Transverse colon (tissue), 3 donors: ENCODE data around the gene ARAP1.

Source experiments
- EP300 ChIP-seq: sonication (generic); formaldehyde crosslinking; IDR thresholded peaks from one replicate; pipeline ENCODE4 v1.6.1; 2017; ENCODE audit warnings: antibody characterized with exemption, low read depth
- POLR2A ChIP-seq: fragments of 450-650 bp; IDR thresholded peaks from one replicate; pipeline ENCODE4 v1.6.1; 2016; ENCODE audit warnings: antibody characterized with exemption, mild to moderate bottlenecking, moderate library complexity
- TF ChIP-seq, protein P1 (sequence below), 5 experiments: fragments of 200-600 bp in 3 of 5; fragments of 450-650 bp in 2 of 5; sonication (generic) in 3 of 5; IDR thresholded peaks; 1 replicate in 2 of 5; 2 replicates in 3 of 5; pipeline ENCODE4 v1.5.1; 2016 to 2017; ENCODE audit warnings: antibody characterized with exemption in 5 of 5, inconsistent platforms in 3 of 5, mild to moderate bottlenecking in 2 of 5, moderate library complexity in 1 of 5

DNA sequence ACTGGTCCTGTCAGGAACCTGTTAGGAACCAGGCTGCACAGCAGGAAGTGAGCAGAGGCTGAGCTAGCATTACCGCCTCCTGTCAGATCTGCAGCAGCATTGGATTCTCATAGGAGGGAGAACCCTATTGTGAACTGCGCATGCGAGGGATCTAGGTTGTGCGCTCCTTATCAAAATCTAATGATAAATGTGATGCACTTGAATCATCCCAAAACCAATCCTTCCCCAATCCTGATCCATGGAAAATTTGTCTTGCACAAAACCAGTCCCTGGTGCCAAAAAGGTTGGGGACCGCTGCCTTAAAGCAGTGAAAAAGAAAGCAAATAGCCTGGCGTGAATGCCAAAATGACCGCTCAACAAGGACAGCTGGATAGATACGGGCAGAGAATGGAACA, 1.9 kb upstream of the ARAP1 start:
- TF ChIP-seq, protein P1, sequence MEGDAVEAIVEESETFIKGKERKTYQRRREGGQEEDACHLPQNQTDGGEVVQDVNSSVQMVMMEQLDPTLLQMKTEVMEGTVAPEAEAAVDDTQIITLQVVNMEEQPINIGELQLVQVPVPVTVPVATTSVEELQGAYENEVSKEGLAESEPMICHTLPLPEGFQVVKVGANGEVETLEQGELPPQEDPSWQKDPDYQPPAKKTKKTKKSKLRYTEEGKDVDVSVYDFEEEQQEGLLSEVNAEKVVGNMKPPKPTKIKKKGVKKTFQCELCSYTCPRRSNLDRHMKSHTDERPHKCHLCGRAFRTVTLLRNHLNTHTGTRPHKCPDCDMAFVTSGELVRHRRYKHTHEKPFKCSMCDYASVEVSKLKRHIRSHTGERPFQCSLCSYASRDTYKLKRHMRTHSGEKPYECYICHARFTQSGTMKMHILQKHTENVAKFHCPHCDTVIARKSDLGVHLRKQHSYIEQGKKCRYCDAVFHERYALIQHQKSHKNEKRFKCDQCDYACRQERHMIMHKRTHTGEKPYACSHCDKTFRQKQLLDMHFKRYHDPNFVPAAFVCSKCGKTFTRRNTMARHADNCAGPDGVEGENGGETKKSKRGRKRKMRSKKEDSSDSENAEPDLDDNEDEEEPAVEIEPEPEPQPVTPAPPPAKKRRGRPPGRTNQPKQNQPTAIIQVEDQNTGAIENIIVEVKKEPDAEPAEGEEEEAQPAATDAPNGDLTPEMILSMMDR (IDR thresholded peaks at IDR 0.05), result no peak
- no peak for TF ChIP-seq POLR2A
- no peak for TF ChIP-seq EP300
